Choroid plexus epithelial cell (primary cell): ENCODE measurements around the gene TMEM179B.
A peak's percentile ranks its signal among the peaks of the same experiment; 100 is the strongest.

Source experiments
- DNase-seq: peaks from one replicate; pipeline ENCODE4 v3.0.0-alpha.2; 2010; ENCODE audit warnings: low read depth
- H3K4me3 ChIP-seq: 2 replicates; pipeline ENCODE4 v1.5.1; 2011; ENCODE audit warnings: low read depth, mild to moderate bottlenecking, control low read depth, low read length, moderate library complexity
- TF ChIP-seq, protein P1 (sequence below): conservative IDR thresholded peaks from 2 replicates; pipeline ENCODE4 v1.5.1; 2011; ENCODE audit warnings: low read depth, mild to moderate bottlenecking, control low read depth, inconsistent platforms, low read length, moderate library complexity

TMEM179B gene

DNA sequence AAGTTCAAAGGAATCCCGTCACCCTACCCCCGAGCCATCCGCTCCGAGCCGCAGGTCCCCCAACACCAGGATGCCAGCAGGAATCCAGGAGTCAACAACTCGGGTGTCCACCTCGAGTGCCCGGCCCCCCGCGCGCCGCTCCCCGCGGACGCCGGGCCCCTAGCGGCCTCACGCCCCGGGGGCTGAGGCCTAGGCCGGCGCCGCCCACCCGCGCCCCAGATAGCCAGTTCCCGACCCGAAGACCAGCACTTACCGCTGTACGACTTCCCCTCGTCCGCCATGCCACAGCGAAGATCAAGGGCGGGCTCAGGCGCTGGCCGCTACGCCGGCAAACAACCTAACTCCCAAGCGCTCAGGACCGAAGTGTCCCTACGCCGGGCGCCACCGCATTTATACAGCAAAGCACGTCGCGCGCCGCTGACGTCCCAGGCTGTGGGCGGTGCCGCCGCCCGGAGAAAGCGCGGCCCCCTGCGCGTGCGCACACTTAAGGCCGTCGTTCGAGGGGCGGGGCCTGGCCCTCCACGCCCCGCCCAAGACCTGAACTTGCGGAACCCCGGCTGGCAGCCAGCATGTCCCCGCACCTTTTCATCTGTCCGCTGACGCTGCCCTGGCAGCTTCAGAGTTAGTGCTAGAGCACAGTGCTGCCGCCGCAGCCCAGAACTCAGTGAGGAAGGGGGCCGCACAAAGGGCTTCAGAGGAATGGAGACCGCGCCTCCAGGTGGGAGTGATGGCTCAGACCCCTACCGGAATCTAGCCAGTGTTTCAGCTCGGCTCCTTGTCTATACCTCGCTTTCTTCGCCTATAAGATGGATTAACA, 18.1 kb downstream of the TMEM179B start, which contains the start of gene NXF1:
NXF1 (minus strand) TSS at position 365 of the 817 bp plus-strand sequence; CDS start at position 281, 84 bp downstream.
- H3K4me3 ChIP-seq = peak within 1 kb of the TSS; percentile 91
- peak; percentile 97 for DNase-seq
- TF ChIP-seq, protein P1, sequence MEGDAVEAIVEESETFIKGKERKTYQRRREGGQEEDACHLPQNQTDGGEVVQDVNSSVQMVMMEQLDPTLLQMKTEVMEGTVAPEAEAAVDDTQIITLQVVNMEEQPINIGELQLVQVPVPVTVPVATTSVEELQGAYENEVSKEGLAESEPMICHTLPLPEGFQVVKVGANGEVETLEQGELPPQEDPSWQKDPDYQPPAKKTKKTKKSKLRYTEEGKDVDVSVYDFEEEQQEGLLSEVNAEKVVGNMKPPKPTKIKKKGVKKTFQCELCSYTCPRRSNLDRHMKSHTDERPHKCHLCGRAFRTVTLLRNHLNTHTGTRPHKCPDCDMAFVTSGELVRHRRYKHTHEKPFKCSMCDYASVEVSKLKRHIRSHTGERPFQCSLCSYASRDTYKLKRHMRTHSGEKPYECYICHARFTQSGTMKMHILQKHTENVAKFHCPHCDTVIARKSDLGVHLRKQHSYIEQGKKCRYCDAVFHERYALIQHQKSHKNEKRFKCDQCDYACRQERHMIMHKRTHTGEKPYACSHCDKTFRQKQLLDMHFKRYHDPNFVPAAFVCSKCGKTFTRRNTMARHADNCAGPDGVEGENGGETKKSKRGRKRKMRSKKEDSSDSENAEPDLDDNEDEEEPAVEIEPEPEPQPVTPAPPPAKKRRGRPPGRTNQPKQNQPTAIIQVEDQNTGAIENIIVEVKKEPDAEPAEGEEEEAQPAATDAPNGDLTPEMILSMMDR = peak; percentile 32

GRCh38 chr11:62805961-62806441, 18.8 kb downstream of the TMEM179B start:
- peak overlapping the region; percentile 91 for H3K4me3 ChIP-seq
- TF ChIP-seq, protein P1 = no peak
- DNase-seq = peak; percentile 41

DNA sequence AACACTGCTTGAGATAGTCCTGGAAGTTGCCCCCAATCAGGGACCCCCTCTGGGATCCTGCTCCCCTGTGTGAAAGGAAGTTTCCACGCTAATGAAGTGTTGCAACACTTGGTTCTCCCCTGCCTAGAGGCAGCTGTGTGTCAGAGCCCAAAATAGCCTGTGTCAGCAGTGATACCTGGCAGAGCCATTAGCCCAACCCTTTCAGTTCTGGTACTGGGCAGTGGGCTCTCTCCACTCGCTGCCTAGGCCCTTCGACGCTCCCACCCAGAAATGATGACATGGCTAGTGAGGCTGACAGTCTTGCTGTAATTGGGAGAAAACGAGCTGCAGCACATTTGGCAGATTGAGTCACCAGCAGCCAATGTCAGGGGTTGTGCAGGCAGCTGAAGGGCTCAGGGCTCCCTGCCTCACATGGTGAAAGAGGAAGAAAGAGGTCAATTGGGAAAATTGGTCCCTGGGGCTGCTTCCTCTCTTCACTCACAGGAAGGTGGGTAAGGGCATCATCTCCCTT, 19.5 kb downstream of the TMEM179B start:
- peak; percentile 67 for DNase-seq
- TF ChIP-seq, protein P1 = no peak
- H3K4me3 ChIP-seq = no peak overlapping the region

- DNase-seq = no peak
- TF ChIP-seq, protein P1 = no peak
- no peak overlapping the region for H3K4me3 ChIP-seq
These were observed 23.5 kb downstream of the TMEM179B start for GRCh38 chr11:62810748-62811147.

GRCh38 chr11:62811659-62812058, 24.5 kb downstream of the TMEM179B start:
- no peak overlapping the region for H3K4me3 ChIP-seq
- DNase-seq = no peak
- TF ChIP-seq, protein P1 = no peak

DNA sequence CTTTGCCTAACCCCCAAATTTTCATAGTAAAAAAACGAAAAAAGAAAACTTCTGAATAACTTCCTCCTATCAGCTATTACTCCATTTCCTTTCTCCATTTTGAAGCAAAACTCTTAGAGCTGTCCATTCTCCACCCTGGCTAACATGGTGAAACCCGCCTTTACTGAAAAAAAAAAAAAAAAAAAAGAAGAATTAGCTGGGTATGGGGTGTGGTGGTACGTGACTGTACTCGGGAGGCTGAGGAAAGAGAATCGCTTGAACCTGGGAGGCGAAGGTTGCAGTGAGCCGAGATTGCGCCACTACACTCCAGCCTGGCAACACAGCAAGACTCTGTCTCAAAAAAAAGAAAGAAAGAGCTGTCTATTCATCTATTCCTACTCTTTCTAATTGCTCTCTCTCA, 29.4 kb downstream of the TMEM179B start:
- no peak for DNase-seq
- TF ChIP-seq, protein P1 = no peak
- no peak overlapping the region for H3K4me3 ChIP-seq

- DNase-seq = no peak
- no peak overlapping the region for H3K4me3 ChIP-seq
- TF ChIP-seq, protein P1 = no peak
These were observed 29.9 kb downstream of the TMEM179B start for GRCh38 chr11:62817129-62817528.
